Neural progenitor cell (in vitro differentiated cells): ENCODE data around the gene TAS2R16. TPM values are rescaled to one million over a fixed set of nuclear protein-coding genes. Genes with fewer than 3 reads are reported as not detected.
A peak's percentile ranks its signal among the peaks of the same experiment; 100 is the strongest.

Experiments used
- DNase-seq: peaks from one replicate; pipeline ENCODE4 v3.0.0-alpha.2; 2016; ENCODE audit warnings: low spot score
- H2AFZ ChIP-seq: fragments of 200-600 bp; sonication (generic); replicated peaks from 2 replicates; pipeline ENCODE4 v1.6.1; 2016; ENCODE audit warnings: antibody characterized with exemption
- H3F3A ChIP-seq: fragments of 200-600 bp; sonication (generic); 2 replicates; pipeline ENCODE4 v1.6.1; 2016; ENCODE audit warnings: antibody characterized with exemption, low read depth
- H3K27ac ChIP-seq: fragments of 200-600 bp; sonication (generic); 2 replicates; pipeline ENCODE4 v1.5.1; 2016; ENCODE audit warnings: mild to moderate bottlenecking
- H3K27me3 ChIP-seq: fragments of 200-600 bp; sonication (generic); 2 replicates; pipeline ENCODE4 v1.6.1; 2016; ENCODE audit warnings: mild to moderate bottlenecking, moderate library complexity
- H3K36me3 ChIP-seq: fragments of 200-600 bp; sonication (generic); 2 replicates; pipeline ENCODE4 v1.5.1; 2016
- H3K4me1 ChIP-seq: fragments of 200-600 bp; sonication (generic); 2 replicates; pipeline ENCODE4 v1.6.1; 2016; ENCODE audit warnings: mixed run types
- H3K4me2 ChIP-seq: fragments of 200-600 bp; sonication (generic); 2 replicates; pipeline ENCODE4 v1.6.1; 2016
- H3K4me3 ChIP-seq: fragments of 200-600 bp; sonication (generic); 2 replicates; pipeline ENCODE4 v1.5.1; 2016
- H3K79me2 ChIP-seq: fragments of 200-600 bp; sonication (generic); 2 replicates; pipeline ENCODE4 v1.6.1; 2016; ENCODE audit warnings: low read depth
- H3K9ac ChIP-seq: fragments of 200-600 bp; sonication (generic); 2 replicates; pipeline ENCODE4 v1.6.1; 2016
- H3K9me3 ChIP-seq: fragments of 200-600 bp; sonication (generic); 2 replicates; pipeline ENCODE4 v1.5.1; 2016; ENCODE audit warnings: low read depth
- H4K20me1 ChIP-seq: fragments of 200-600 bp; sonication (generic); 2 replicates; pipeline ENCODE4 v1.6.1; 2016; ENCODE audit warnings: low read depth
- H3K27ac Mint-ChIP-seq: 3 replicates; pipeline ENCODE4 v1.8.0; 2021; ENCODE audit warnings: mixed read lengths
- H3K27me3 Mint-ChIP-seq: 2 replicates; pipeline ENCODE4 v1.8.0; 2022; ENCODE audit warnings: low read depth, mild to moderate bottlenecking, inconsistent platforms, moderate library complexity, mixed read lengths; ENCODE audit not compliant: insufficient read depth
- H3K36me3 Mint-ChIP-seq: 3 replicates; pipeline ENCODE4 v1.8.0; 2021; ENCODE audit warnings: mixed read lengths
- H3K4me1 Mint-ChIP-seq: 3 replicates; pipeline ENCODE4 v1.8.0; 2021; ENCODE audit warnings: mixed read lengths
- H3K4me3 Mint-ChIP-seq: 3 replicates; pipeline ENCODE4 v1.8.0; 2021; ENCODE audit warnings: mild to moderate bottlenecking, moderate library complexity, mixed read lengths
- H3K9me3 Mint-ChIP-seq: 3 replicates; pipeline ENCODE4 v1.8.0; 2020; ENCODE audit warnings: mixed read lengths
- CTCF ChIP-seq: fragments of 200-600 bp; sonication (generic); IDR thresholded peaks from 2 replicates; pipeline ENCODE4 v1.5.1; 2017; ENCODE audit warnings: antibody characterized with exemption, mild to moderate bottlenecking
- EZH2 ChIP-seq: fragments of 200-600 bp; sonication (generic); IDR thresholded peaks from 2 replicates; pipeline ENCODE4 v1.6.1; 2017; ENCODE audit warnings: antibody characterized with exemption, mild to moderate bottlenecking, moderate library complexity
- EZH2phosphoT487 ChIP-seq: fragments of 200-600 bp; sonication (generic); IDR thresholded peaks from 2 replicates; pipeline ENCODE4 v1.6.1; 2017; ENCODE audit warnings: antibody characterized with exemption
- total RNA-seq: library from RNA; depleted of rRNA; stranded (reverse); fragments of >200 nt; gene quantifications from 2 replicates; pipeline ENCODE4 v1.2.3, GENCODE V29; 2015; ENCODE audit warnings: low replicate concordance

The TAS2R16 gene
- not detected in 2 replicates for total RNA-seq

GRCh38 chr7:122995600-122995999 is at the start of gene TAS2R16:
TSS of gene TAS2R16 (minus strand) at chr7:122995700. CDS start at chr7:122995634, 66 bp downstream.
- no peaks in the 10 kb centered on the region for H3K27me3 ChIP-seq
- TF ChIP-seq EZH2phosphoT487 (no peak), CTCF (no peak), EZH2 (no peak)
- Mint-ChIP-seq H3K9me3 (no peaks in the 10 kb centered on the region), H3K4me1 (no peaks in the 10 kb centered on the region), H3K36me3 (no peaks in the 10 kb centered on the region), H3K4me3 (no peak within 1 kb of the TSS), H3K27ac (no peak within 1 kb of the TSS), H3K27me3 (peaks cover 2% of the 10 kb centered on the region)
- no peaks in the 10 kb centered on the region for H3K79me2 ChIP-seq
- no peaks in the 10 kb centered on the region for H4K20me1 ChIP-seq
- no peak within 1 kb of the TSS for H3K4me3 ChIP-seq
- H3F3A ChIP-seq, result no peaks in the 10 kb centered on the region
- H3K4me1 ChIP-seq, result no peaks in the 10 kb centered on the region
- H3K9me3 ChIP-seq, result no peaks in the 10 kb centered on the region
- no peaks in the 10 kb centered on the region for H3K36me3 ChIP-seq
- no peak within 1 kb of the TSS for H3K9ac ChIP-seq
- no peak within 1 kb of the TSS for H3K4me2 ChIP-seq
- DNase-seq, result no peak
- H3K27ac ChIP-seq, result no peak within 1 kb of the TSS
- no peak within 1 kb of the TSS for H2AFZ ChIP-seq

GRCh38 chr7:123043642-123044041 is 48.1 kb upstream of the TAS2R16 start:
- no peaks in the 10 kb centered on the region for H3F3A ChIP-seq
- Mint-ChIP-seq H3K9me3 (peaks cover 10% of the 10 kb centered on the region), H3K4me1 (no peaks in the 10 kb centered on the region), H3K27ac (no peak overlapping the region), H3K4me3 (no peak overlapping the region), H3K27me3 (peaks cover 3% of the 10 kb centered on the region), H3K36me3 (no peaks in the 10 kb centered on the region)
- H3K27ac ChIP-seq, result no peak overlapping the region
- H3K4me3 ChIP-seq, result no peak overlapping the region
- TF ChIP-seq CTCF, result no peak
- TF ChIP-seq EZH2, result no peak
- no peak for TF ChIP-seq EZH2phosphoT487
- no peak overlapping the region for H3K4me2 ChIP-seq
- no peak overlapping the region for H2AFZ ChIP-seq
- H3K4me1 ChIP-seq, result no peaks in the 10 kb centered on the region
- no peaks in the 10 kb centered on the region for H3K79me2 ChIP-seq
- no peaks in the 10 kb centered on the region for H4K20me1 ChIP-seq
- H3K9ac ChIP-seq, result no peak overlapping the region
- DNase-seq, result no peak
- H3K9me3 ChIP-seq, result peaks cover 10% of the 10 kb centered on the region
- H3K27me3 ChIP-seq, result no peaks in the 10 kb centered on the region
- no peaks in the 10 kb centered on the region for H3K36me3 ChIP-seq

DNA sequence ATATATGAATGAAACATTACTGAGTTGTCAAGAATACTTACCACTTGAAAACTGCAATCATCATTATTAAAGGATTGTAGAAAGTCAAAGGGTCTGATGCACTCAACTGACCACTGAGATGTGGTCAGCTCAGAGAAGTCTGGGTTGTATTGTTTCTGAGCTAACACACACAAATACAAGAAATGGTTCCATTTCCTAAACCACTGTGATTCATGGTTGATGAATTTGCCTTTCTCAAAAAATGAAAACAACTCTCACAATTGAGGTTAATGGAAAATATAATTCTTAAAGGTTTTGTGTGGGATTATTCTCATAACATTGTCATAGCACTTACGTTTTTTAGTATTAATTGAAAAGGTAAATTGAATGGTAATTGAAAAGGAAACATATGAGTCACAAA is 45.6 kb upstream of the TAS2R16 start:
- Histone ChIP-seq H3K36me3 (no peaks in the 10 kb centered on the region), H2AFZ (no peak overlapping the region), H3K27me3 (no peaks in the 10 kb centered on the region), H3K4me1 (no peaks in the 10 kb centered on the region), H3K9me3 (no peaks in the 10 kb centered on the region), H3K79me2 (no peaks in the 10 kb centered on the region), H4K20me1 (no peaks in the 10 kb centered on the region), H3K4me2 (no peak overlapping the region), H3F3A (no peaks in the 10 kb centered on the region), H3K27ac (no peak overlapping the region), H3K9ac (no peak overlapping the region), H3K4me3 (no peak overlapping the region)
- no peak for TF ChIP-seq EZH2phosphoT487
- TF ChIP-seq CTCF, result no peak
- TF ChIP-seq EZH2, result no peak
- H3K4me3 Mint-ChIP-seq, result no peak overlapping the region
- no peaks in the 10 kb centered on the region for H3K36me3 Mint-ChIP-seq
- H3K27ac Mint-ChIP-seq, result no peak overlapping the region
- no peak for DNase-seq
- no peaks in the 10 kb centered on the region for H3K4me1 Mint-ChIP-seq
- H3K9me3 Mint-ChIP-seq, result no peaks in the 10 kb centered on the region
- peaks cover 3% of the 10 kb centered on the region for H3K27me3 Mint-ChIP-seq

- H3K27ac ChIP-seq, result no peak overlapping the region
- Mint-ChIP-seq H3K27ac (no peak overlapping the region), H3K4me3 (no peak overlapping the region), H3K4me1 (no peaks in the 10 kb centered on the region), H3K36me3 (no peaks in the 10 kb centered on the region), H3K9me3 (no peaks in the 10 kb centered on the region), H3K27me3 (peaks cover 3% of the 10 kb centered on the region)
- H3K9ac ChIP-seq, result no peak overlapping the region
- no peaks in the 10 kb centered on the region for H3K4me1 ChIP-seq
- H2AFZ ChIP-seq, result peak overlapping the region; percentile 65
- no peaks in the 10 kb centered on the region for H3F3A ChIP-seq
- no peak for DNase-seq
- H3K27me3 ChIP-seq, result no peaks in the 10 kb centered on the region
- no peaks in the 10 kb centered on the region for H3K9me3 ChIP-seq
- no peak for TF ChIP-seq EZH2phosphoT487
- TF ChIP-seq EZH2, result no peak
- TF ChIP-seq CTCF, result no peak
- H3K79me2 ChIP-seq, result no peaks in the 10 kb centered on the region
- no peak overlapping the region for H3K4me2 ChIP-seq
- H3K4me3 ChIP-seq, result no peak overlapping the region
- no peaks in the 10 kb centered on the region for H3K36me3 ChIP-seq
- H4K20me1 ChIP-seq, result no peaks in the 10 kb centered on the region
These were observed 43.8 kb upstream of the TAS2R16 start for GRCh38 chr7:123039269-123039668.
